Mesothelial cell of epicardium (in vitro differentiated cells): ENCODE results near the gene TICRR. TPM values are rescaled to one million over a fixed set of nuclear protein-coding genes. Genes with fewer than 3 reads are reported as not detected.

ENCODE experiments used
- DNase-seq, 2 experiments: peaks; one replicate each; pipeline ENCODE4 v3.0.0; 2021; ENCODE audit warnings: low spot score in 2 of 2; ENCODE audit not compliant: unreplicated experiment in 2 of 2
- H3K27ac Mint-ChIP-seq: 2 replicates; pipeline ENCODE4 v1.8.0; 2021; ENCODE audit warnings: mixed read lengths
- H3K27me3 Mint-ChIP-seq: 2 replicates; pipeline ENCODE4 v1.8.0; 2021; ENCODE audit warnings: low read depth, mixed read lengths
- H3K36me3 Mint-ChIP-seq: 2 replicates; pipeline ENCODE4 v1.8.0; 2021; ENCODE audit warnings: mixed read lengths
- H3K4me1 Mint-ChIP-seq: 2 replicates; pipeline ENCODE4 v1.8.0; 2021; ENCODE audit warnings: mixed read lengths
- H3K4me3 Mint-ChIP-seq: 2 replicates; pipeline ENCODE4 v1.8.0; 2021; ENCODE audit warnings: mild to moderate bottlenecking, moderate library complexity, mixed read lengths
- H3K9me3 Mint-ChIP-seq: 2 replicates; pipeline ENCODE4 v1.8.0; 2021; ENCODE audit warnings: mixed read lengths
- total RNA-seq: library from RNA; stranded (reverse); gene quantifications from 3 replicates; pipeline ENCODE4 v1.2.1, GENCODE V29; 2021
- TF ChIP-seq, protein P1 (sequence below): fragments of 200-600 bp; sonication (generic); IDR thresholded peaks from one replicate; pipeline ENCODE4 v1.5.0; 2021; ENCODE audit warnings: antibody characterized with exemption; ENCODE audit not compliant: unreplicated experiment

TICRR gene
- total RNA-seq, 1 donor from 2014 or later, result 10.2 TPM

DNA sequence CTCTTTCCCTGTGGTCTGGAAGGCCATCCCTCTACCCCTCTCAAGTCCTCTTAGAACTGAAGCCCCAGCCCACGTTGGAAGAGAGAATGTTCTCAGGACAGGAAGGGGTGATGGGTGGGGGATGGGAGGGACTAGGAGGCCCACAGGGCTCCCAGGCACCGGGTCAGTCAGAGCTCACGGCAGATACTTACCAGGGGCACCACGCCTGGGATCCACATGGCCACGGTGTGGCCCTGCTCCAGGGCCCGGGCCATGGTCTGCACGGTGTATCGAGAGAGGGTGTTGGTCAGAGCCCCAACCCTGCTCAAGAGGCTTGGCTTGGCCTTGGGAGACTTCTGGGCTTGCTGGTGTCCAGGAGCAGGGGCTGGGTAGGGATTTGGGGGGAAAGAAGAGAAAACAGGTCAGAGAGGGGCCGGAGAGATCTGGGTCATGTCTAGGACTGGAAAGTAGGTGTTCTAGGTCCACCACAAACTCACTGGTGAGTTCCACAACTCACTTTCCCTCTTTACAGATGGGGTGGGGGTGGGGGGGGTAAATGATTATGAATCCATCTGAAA lies 94.1 kb downstream of the TICRR start:
- no peak for DNase-seq
- TF ChIP-seq, protein P1, sequence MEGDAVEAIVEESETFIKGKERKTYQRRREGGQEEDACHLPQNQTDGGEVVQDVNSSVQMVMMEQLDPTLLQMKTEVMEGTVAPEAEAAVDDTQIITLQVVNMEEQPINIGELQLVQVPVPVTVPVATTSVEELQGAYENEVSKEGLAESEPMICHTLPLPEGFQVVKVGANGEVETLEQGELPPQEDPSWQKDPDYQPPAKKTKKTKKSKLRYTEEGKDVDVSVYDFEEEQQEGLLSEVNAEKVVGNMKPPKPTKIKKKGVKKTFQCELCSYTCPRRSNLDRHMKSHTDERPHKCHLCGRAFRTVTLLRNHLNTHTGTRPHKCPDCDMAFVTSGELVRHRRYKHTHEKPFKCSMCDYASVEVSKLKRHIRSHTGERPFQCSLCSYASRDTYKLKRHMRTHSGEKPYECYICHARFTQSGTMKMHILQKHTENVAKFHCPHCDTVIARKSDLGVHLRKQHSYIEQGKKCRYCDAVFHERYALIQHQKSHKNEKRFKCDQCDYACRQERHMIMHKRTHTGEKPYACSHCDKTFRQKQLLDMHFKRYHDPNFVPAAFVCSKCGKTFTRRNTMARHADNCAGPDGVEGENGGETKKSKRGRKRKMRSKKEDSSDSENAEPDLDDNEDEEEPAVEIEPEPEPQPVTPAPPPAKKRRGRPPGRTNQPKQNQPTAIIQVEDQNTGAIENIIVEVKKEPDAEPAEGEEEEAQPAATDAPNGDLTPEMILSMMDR, result no peak
- Mint-ChIP-seq H3K9me3 (no peaks in the 10 kb centered on the region), H3K4me3 (no peak overlapping the region), H3K36me3 (no peaks in the 10 kb centered on the region), H3K4me1 (peaks cover 18% of the 10 kb centered on the region), H3K27me3 (no peaks in the 10 kb centered on the region), H3K27ac (no peak overlapping the region)

DNA sequence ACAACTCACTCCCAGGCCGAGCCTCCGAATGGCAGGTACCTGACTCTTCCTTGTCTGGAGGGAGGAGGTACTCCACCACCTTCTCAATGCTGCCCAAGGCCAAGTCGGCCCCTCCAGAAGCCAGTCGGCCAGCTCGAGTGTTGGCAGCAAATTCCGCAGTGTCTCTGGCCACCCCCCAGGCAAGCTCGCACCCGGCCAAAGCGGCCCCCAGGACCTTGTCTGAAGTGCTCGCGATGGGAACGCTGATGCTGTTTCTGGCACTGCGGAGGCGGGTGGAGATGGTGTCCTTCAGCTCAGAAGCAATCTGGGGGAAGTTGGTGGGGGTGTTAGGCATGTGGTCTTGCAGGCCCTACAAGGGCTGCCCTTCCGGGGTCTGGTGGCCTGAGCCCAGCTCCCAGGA lies 94.7 kb downstream of the TICRR start:
- DNase-seq, result no peak
- Mint-ChIP-seq H3K27ac (no peak overlapping the region), H3K4me1 (peaks cover 15% of the 10 kb centered on the region), H3K9me3 (no peaks in the 10 kb centered on the region), H3K4me3 (no peak overlapping the region), H3K27me3 (no peaks in the 10 kb centered on the region), H3K36me3 (no peaks in the 10 kb centered on the region)
- TF ChIP-seq, protein P1, result no peak

DNA sequence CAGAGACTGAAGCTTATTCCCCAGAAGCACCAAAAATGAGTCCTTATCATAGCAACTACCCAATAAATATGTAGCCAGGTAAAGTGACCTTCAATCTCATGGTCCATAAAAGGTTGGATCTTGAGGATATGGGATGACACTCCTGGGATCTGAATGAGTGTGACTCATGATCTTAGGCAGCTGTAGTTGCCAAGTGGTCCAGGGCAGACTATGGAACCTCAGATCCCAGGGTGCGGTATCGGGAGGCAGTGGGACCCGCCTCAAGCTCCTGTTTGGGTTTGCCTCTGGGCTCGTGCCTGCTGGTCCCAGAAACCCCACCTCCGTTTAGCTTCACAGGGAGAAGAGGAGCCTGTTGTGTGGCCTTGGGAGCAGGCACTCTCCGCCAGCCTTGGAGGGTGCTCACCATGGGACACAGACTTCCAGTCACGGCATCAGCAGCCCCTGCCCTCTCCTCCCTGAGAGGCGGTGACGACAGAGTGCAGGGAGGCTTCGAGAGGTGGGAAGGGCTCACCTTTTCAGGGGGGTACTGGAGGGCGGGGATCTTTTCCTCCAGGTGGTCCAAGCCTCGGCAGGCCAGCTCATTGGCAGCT lies 95.8 kb downstream of the TICRR start:
- H3K9me3 Mint-ChIP-seq, result no peaks in the 10 kb centered on the region

DNA sequence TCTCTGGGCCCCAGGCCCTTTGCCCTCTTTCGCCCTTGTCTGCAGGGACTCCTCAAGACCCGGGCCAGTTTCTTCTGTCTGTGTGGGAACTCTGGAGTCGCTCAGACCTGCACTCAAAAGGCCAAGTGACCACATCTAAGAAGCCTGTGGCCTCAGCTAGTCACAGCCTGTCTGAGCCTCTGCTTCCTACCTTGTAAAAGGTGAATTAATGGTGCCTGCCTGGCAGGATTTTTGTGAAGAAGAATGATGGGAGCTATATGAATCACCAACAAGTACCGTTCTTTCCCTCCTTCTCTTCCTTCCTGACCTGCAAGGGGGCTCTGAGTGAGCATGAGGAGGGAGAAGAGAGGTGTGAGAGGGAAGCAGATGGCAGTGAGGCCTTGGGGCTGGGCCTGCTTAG lies 96.4 kb downstream of the TICRR start:
- H3K9me3 Mint-ChIP-seq, result no peaks in the 10 kb centered on the region
- no peaks in the 10 kb centered on the region for H3K27me3 Mint-ChIP-seq
- TF ChIP-seq, protein P1, result no peak
- no peak overlapping the region for H3K4me3 Mint-ChIP-seq
- DNase-seq, result no peak
- no peaks in the 10 kb centered on the region for H3K36me3 Mint-ChIP-seq
- H3K4me1 Mint-ChIP-seq, result peaks cover 14% of the 10 kb centered on the region
- no peak overlapping the region for H3K27ac Mint-ChIP-seq

More for the DNA sequence above, 95.8 kb downstream of the TICRR start:
- H3K27ac Mint-ChIP-seq, result no peak overlapping the region
- peaks cover 14% of the 10 kb centered on the region for H3K4me1 Mint-ChIP-seq
- TF ChIP-seq, protein P1, result no peak
- no peak for DNase-seq
- H3K27me3 Mint-ChIP-seq, result no peaks in the 10 kb centered on the region
- no peaks in the 10 kb centered on the region for H3K36me3 Mint-ChIP-seq
- no peak overlapping the region for H3K4me3 Mint-ChIP-seq

DNA sequence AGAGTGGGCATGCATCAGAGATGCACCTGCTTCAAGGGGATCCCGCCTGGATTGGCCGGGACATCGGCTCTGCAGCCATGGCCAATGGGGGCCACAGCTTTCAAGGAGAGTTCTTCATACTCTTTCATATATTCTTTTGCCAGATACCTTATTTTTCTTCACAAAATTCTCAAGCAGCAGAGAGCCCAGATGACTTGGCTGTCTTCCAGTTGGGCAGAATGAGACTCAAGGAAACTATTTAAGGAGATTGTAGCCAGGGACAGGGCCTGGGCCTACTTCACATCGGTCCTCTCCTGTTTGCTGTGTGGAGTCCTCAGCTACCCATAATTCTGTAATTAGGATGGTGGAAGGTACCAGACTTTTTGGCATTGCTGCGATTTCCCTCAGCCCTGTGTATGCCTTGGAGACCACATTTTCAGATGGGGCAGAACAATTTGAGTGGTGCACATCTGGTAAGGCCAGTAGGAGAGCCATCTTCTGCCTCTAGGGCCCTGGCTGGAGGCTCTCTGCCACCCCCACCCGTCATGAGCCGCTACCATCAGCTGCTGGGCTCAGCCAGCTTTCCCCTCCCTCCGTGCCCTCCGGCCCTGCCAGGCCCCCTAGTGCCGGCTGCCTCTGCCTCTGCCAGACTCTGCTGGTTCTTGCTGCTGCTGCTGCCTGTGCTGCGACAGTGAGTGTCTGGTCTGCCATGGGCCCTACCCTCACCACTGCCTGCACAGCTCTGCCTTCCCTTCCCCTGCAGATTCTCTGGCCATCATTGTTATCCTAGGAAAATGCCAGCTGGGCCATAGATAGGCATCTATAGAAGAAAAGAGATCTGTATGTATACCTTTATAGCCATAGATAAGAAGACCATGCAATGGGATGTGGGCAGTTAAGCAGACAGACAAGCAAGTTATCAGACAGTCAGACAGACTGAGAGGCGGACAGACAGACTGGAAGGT lies 97.2 kb downstream of the TICRR start:
- Mint-ChIP-seq H3K4me3 (no peak overlapping the region), H3K27ac (no peak overlapping the region), H3K9me3 (no peaks in the 10 kb centered on the region), H3K4me1 (peaks cover 14% of the 10 kb centered on the region), H3K36me3 (no peaks in the 10 kb centered on the region), H3K27me3 (no peaks in the 10 kb centered on the region)
- TF ChIP-seq, protein P1, result no peak
- no peak for DNase-seq
